ENCODE data around the gene ARID2.

The ARID2 gene

GRCh38 chr12:45727301-45727979, 2.1 kb upstream of the ARID2 start (continued):
- peak; percentile 80 for TF ChIP-seq MZF1 (tag by site-specific recombination; IDR thresholded peaks at IDR 0.05; ENCODE audit: borderline replicate concordance)
- peak; percentile 68; the same call in 1 of the 2 replicates for TF ChIP-seq KLF9 (tag by site-specific recombination; IDR thresholded peaks at IDR 0.05; ENCODE audit: low read depth)
- TF ChIP-seq ZNF133 (tag by site-specific recombination; IDR thresholded peaks at IDR 0.05): no peak
- peak; percentile 88 for TF ChIP-seq ZNF513 (tag by site-specific recombination; IDR thresholded peaks at IDR 0.05)
- no peak for TF ChIP-seq ZNF621 (tag by site-specific recombination; IDR thresholded peaks at IDR 0.05)
- TF ChIP-seq ZNF610 (tag by site-specific recombination; IDR thresholded peaks at IDR 0.05; ENCODE audit: borderline replicate concordance): peak; percentile 75; the same call in 1 of the 2 replicates
- TF ChIP-seq ZNF324 (tag by site-specific recombination; IDR thresholded peaks at IDR 0.05): peak; percentile 93
- TF ChIP-seq ZNF148 (tag by site-specific recombination; IDR thresholded peaks at IDR 0.05; ENCODE audit: borderline replicate concordance): no peak
- TF ChIP-seq ZNF664 (tag by site-specific recombination; IDR thresholded peaks at IDR 0.05): no peak
- no peak for TF ChIP-seq PRDM1 (tag by site-specific recombination; IDR thresholded peaks at IDR 0.05)
- no peak; the same call in 1 of the 2 replicates for TF ChIP-seq ZFP37 (tag by site-specific recombination; IDR thresholded peaks at IDR 0.05)
- peak; percentile 93; the same call in 1 of the 2 replicates for TF ChIP-seq ZNF394 (tag by site-specific recombination; IDR thresholded peaks at IDR 0.05; ENCODE audit: borderline replicate concordance)
- peak; percentile 87 for TF ChIP-seq GLIS1 (tag by site-specific recombination; IDR thresholded peaks at IDR 0.05)
- no peak for TF ChIP-seq ZNF214 (tag by site-specific recombination; IDR thresholded peaks at IDR 0.05; ENCODE audit: borderline replicate concordance)
- TF ChIP-seq INSM2 (tag by site-specific recombination; IDR thresholded peaks at IDR 0.05): peak; percentile 81; the same call in 1 of the 2 replicates
- TF ChIP-seq FEZF1 (tag by site-specific recombination; IDR thresholded peaks at IDR 0.05): no peak
- no peak for TF ChIP-seq ZNF558 (tag by site-specific recombination; IDR thresholded peaks at IDR 0.05)
- no peak for TF ChIP-seq ZNF785 (tag by site-specific recombination; IDR thresholded peaks at IDR 0.05)
- 0 out of 2 replicates have a peak, but pooled peaks have one; percentile 58 for TF ChIP-seq ZSCAN5A (tag by site-specific recombination; IDR thresholded peaks at IDR 0.05)
- TF ChIP-seq ZNF10 (tag by site-specific recombination; IDR thresholded peaks at IDR 0.05): no peak
- TF ChIP-seq KLF17 (tag by site-specific recombination; IDR thresholded peaks at IDR 0.05): peak; percentile 93
- peak; percentile 74 for TF ChIP-seq PRDM4 (tag by site-specific recombination; IDR thresholded peaks at IDR 0.05)
- TF ChIP-seq ZNF529 (tag by site-specific recombination; IDR thresholded peaks at IDR 0.05; ENCODE audit: insufficient replicate concordance): no peak
- no peak for TF ChIP-seq ZNF23 (tag by site-specific recombination; IDR thresholded peaks at IDR 0.05; ENCODE audit: borderline replicate concordance)
- peak; percentile 81 for TF ChIP-seq ATF2 (tag by site-specific recombination; IDR thresholded peaks at IDR 0.05; ENCODE audit: low read depth)
- no peak for TF ChIP-seq ZNF626 (tag by site-specific recombination; IDR thresholded peaks at IDR 0.05)
- TF ChIP-seq ZBTB20 (tag by site-specific recombination; IDR thresholded peaks at IDR 0.05): peak; percentile 99

All from HEK293 (cell line).